ENCODE measurements around the gene CMIP.

The CMIP gene

GRCh38 chr16:81700780-81701165, 256.2 kb downstream of the CMIP start:
- no peak for DNase-seq (ENCODE audit: low read depth in 2 of 2)

- no peak for DNase-seq (ENCODE audit: low read depth in 2 of 2)
Observed at GRCh38 chr16:81701296-81701970, 256.8 kb downstream of the CMIP start.

- no peak for DNase-seq (ENCODE audit: low read depth in 2 of 2)
Observed at GRCh38 chr16:81702506-81702905, 257.9 kb downstream of the CMIP start.

- no peak for DNase-seq (ENCODE audit: low read depth in 2 of 2)
Observed at GRCh38 chr16:81703177-81704155, 258.9 kb downstream of the CMIP start.

GRCh38 chr16:81705261-81705660, 260.7 kb downstream of the CMIP start:
- DNase-seq (ENCODE audit: low read depth in 2 of 2) = no peak

- DNase-seq (ENCODE audit: low read depth in 2 of 2) = no peak
Observed at GRCh38 chr16:81706327-81707295, 262.0 kb downstream of the CMIP start.

- no peak for DNase-seq (ENCODE audit: low read depth in 2 of 2)
Observed at GRCh38 chr16:81707411-81708265, 263.0 kb downstream of the CMIP start.

GRCh38 chr16:81708266-81709015, 263.8 kb downstream of the CMIP start:
- no peak for DNase-seq (ENCODE audit: low read depth in 2 of 2)

GRCh38 chr16:81709016-81709900, 264.6 kb downstream of the CMIP start:
- no peak for DNase-seq (ENCODE audit: low read depth in 2 of 2)

- DNase-seq (ENCODE audit: low read depth in 2 of 2) = no peak
Observed at GRCh38 chr16:81710044-81710443, 265.4 kb downstream of the CMIP start.

GRCh38 chr16:81710596-81710995, 266.0 kb downstream of the CMIP start:
- DNase-seq (ENCODE audit: low read depth in 2 of 2) = no peak

- no peak for DNase-seq (ENCODE audit: low read depth in 2 of 2)
Observed at GRCh38 chr16:81711657-81712319, 267.2 kb downstream of the CMIP start.

GRCh38 chr16:81712681-81713080, 268.1 kb downstream of the CMIP start:
- DNase-seq (ENCODE audit: low read depth in 2 of 2) = no peak

- no peak for DNase-seq (ENCODE audit: low read depth in 2 of 2)
Observed at GRCh38 chr16:81713295-81713772, 268.7 kb downstream of the CMIP start.

GRCh38 chr16:81713796-81714195, 269.2 kb downstream of the CMIP start:
- DNase-seq (ENCODE audit: low read depth in 2 of 2) = no peak

GRCh38 chr16:81714583-81714982, 270.0 kb downstream of the CMIP start:
- DNase-seq (ENCODE audit: low read depth in 2 of 2) = no peak

- no peak for DNase-seq (ENCODE audit: low read depth in 2 of 2)
Observed at GRCh38 chr16:81715358-81716196, 271.0 kb downstream of the CMIP start.

All from stimulated activated CD4-positive, alpha-beta T cell treated with anti-CD3 and anti-CD28 coated beads, Interleukin-1b, Interleukin-23, amount 100 ng/mL, for 1 hour (primary cell).